ENCODE results near the gene MKNK2.

- TF ChIP-seq, protein P1, sequence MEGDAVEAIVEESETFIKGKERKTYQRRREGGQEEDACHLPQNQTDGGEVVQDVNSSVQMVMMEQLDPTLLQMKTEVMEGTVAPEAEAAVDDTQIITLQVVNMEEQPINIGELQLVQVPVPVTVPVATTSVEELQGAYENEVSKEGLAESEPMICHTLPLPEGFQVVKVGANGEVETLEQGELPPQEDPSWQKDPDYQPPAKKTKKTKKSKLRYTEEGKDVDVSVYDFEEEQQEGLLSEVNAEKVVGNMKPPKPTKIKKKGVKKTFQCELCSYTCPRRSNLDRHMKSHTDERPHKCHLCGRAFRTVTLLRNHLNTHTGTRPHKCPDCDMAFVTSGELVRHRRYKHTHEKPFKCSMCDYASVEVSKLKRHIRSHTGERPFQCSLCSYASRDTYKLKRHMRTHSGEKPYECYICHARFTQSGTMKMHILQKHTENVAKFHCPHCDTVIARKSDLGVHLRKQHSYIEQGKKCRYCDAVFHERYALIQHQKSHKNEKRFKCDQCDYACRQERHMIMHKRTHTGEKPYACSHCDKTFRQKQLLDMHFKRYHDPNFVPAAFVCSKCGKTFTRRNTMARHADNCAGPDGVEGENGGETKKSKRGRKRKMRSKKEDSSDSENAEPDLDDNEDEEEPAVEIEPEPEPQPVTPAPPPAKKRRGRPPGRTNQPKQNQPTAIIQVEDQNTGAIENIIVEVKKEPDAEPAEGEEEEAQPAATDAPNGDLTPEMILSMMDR (IDR thresholded peaks at IDR 0.05) = no peak
- no peak for TF ChIP-seq POLR2A (IDR thresholded peaks at IDR 0.05)
- TF ChIP-seq EP300 (IDR thresholded peaks at IDR 0.05) = no peak
Measured at GRCh38 chr19:2056837-2057192, 5.8 kb upstream of the MKNK2 start.
